Bronchial epithelial cell (primary cell): ENCODE data around the gene ZNF18. TPM values are rescaled to one million over a fixed set of nuclear protein-coding genes. Genes with fewer than 3 reads are reported as not detected.

Source experiments
- DNase-seq: peaks from one replicate; pipeline ENCODE4 v3.0.0-alpha.2; 2010; ENCODE audit warnings: low read depth
- FAIRE-seq: peaks from 2 replicates; lab custom pipeline; 2011; peaks lifted over from hg19 to GRCh38; lab: Jason Lieb, UNC
- H3K27me3 ChIP-seq: 2 replicates; pipeline ENCODE4 v1.5.1; 2011; ENCODE audit warnings: low read length; ENCODE audit not compliant: control insufficient read depth, insufficient read depth
- H3K36me3 ChIP-seq: 2 replicates; pipeline ENCODE4 v1.5.1; 2011; ENCODE audit warnings: low read length; ENCODE audit not compliant: control insufficient read depth, insufficient read depth
- H3K4me3 ChIP-seq: 2 replicates; pipeline ENCODE4 v1.5.1; 2011; ENCODE audit warnings: mild to moderate bottlenecking, low read depth, low read length, control low read depth
- CTCF ChIP-seq: IDR thresholded peaks from 2 replicates; pipeline ENCODE4 v1.5.1; 2011; ENCODE audit warnings: mild to moderate bottlenecking, moderate library complexity, low read length, control low read depth, inconsistent platforms; ENCODE audit not compliant: insufficient read depth, severe bottlenecking
- total RNA-seq: library from RNA; depleted of rRNA; stranded (reverse); fragments of >200 nt; gene quantifications from 2 replicates; pipeline ENCODE4 v1.2.1, GENCODE V29; 2014

Gene ZNF18
- total RNA-seq, 1 donor from 2014 or later = 9.5 TPM

DNA sequence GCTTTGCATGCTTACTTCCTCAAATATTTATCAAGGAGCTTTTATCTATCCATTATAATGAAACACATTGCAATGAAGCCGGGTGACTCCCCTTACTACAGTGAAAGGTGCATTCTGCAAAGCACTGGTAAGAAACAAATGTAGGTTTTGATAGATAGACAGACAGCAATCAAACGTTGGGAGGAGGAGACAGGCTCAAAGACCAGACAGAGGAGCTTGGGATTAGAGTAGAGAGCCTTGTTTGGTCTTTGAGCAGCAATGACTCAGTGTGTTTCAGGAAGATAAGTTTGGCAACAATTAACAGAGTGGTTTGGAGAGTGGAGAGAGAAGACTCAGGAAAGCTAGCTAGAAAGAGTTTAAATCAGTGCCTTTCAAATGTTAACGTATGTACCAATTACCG, 68.8 kb downstream of the ZNF18 start:
- TF ChIP-seq CTCF = no peak
- no peak overlapping the region for H3K4me3 ChIP-seq
- H3K27me3 ChIP-seq = no peaks in the 10 kb centered on the region
- no peak for FAIRE-seq
- no peaks in the 10 kb centered on the region for H3K36me3 ChIP-seq
- peak; percentile 17 for DNase-seq

Other genes with a start within 250 kb of the ZNF18 start
- gene MAP2K4, start 23.4 kb upstream of the ZNF18 start, total RNA-seq = 27.9 and 29.8 TPM in 2 replicates